Endodermal cell (in vitro differentiated cells): ENCODE data around the gene TMEM138. TPM values are rescaled to one million over a fixed set of nuclear protein-coding genes. Genes with fewer than 3 reads are reported as not detected.

Experiments
- DNase-seq: peaks from one replicate; pipeline ENCODE4 v3.0.0-alpha.2; 2017
- H3K27ac ChIP-seq: 2 replicates; pipeline ENCODE4 v1.5.1; 2013; ENCODE audit warnings: mild to moderate bottlenecking, low read depth, low read length, moderate library complexity
- H3K27me3 ChIP-seq: 2 replicates; pipeline ENCODE4 v1.6.1; 2013; ENCODE audit warnings: mild to moderate bottlenecking, low read length, moderate library complexity; ENCODE audit not compliant: insufficient read depth, control insufficient read depth, poor library complexity, severe bottlenecking
- H3K36me3 ChIP-seq: 2 replicates; pipeline ENCODE4 v1.7.0; 2013; ENCODE audit warnings: mild to moderate bottlenecking, low read length, moderate library complexity; ENCODE audit not compliant: control insufficient read depth, insufficient read depth
- H3K4me1 ChIP-seq: one replicate; pipeline ENCODE4 v1.7.0; 2013; ENCODE audit warnings: low read length; ENCODE audit not compliant: control insufficient read depth, insufficient read depth
- H3K4me3 ChIP-seq: 2 replicates; pipeline ENCODE4 v1.5.1; 2013; ENCODE audit warnings: mild to moderate bottlenecking, low read length, moderate library complexity
- H3K9ac ChIP-seq: 2 replicates; pipeline ENCODE4 v1.6.1; 2013; ENCODE audit warnings: mild to moderate bottlenecking, low read length, moderate library complexity; ENCODE audit not compliant: poor library complexity, severe bottlenecking; ENCODE audit errors: extremely low read depth
- H3K9me3 ChIP-seq: 2 replicates; pipeline ENCODE4 v1.6.1; 2013; ENCODE audit warnings: mild to moderate bottlenecking, low read length, moderate library complexity; ENCODE audit not compliant: control insufficient read depth
- H3K27ac Mint-ChIP-seq: 2 replicates; pipeline ENCODE4 v1.8.0; 2020; ENCODE audit warnings: mixed read lengths
- H3K27me3 Mint-ChIP-seq: 2 replicates; pipeline ENCODE4 v1.8.0; 2021; ENCODE audit warnings: mild to moderate bottlenecking, mixed read lengths; ENCODE audit not compliant: insufficient read depth
- H3K36me3 Mint-ChIP-seq: 2 replicates; pipeline ENCODE4 v1.8.0; 2020; ENCODE audit warnings: low read depth, mixed read lengths
- H3K4me1 Mint-ChIP-seq: 2 replicates; pipeline ENCODE4 v1.8.0; 2020; ENCODE audit warnings: mixed read lengths
- H3K4me3 Mint-ChIP-seq: 2 replicates; pipeline ENCODE4 v1.8.0; 2020; ENCODE audit warnings: mild to moderate bottlenecking, moderate library complexity, mixed read lengths
- H3K9me3 Mint-ChIP-seq: 2 replicates; pipeline ENCODE4 v1.8.0; 2020; ENCODE audit warnings: mild to moderate bottlenecking, mixed read lengths
- CTCF ChIP-seq: fragments of 200-600 bp; sonication (generic); conservative IDR thresholded peaks from 2 replicates; pipeline ENCODE4 v1.5.0; 2021; ENCODE audit warnings: antibody characterized with exemption, mild to moderate bottlenecking
- WGBS, 2 experiments: methylation state at CpG; one replicate each; pipeline versions ENCODE4 v1.1.5 to v1.1.7; 2013; ENCODE audit warnings: missing lambda C conversion rate in 2 of 2, mixed read lengths in 1 of 2; ENCODE audit not compliant: insufficient coverage in 1 of 2, insufficient read length in 1 of 2; 5-methylcytosine and 5-hydroxymethylcytosine counted together
- total RNA-seq, 2 donors: library from RNA; stranded (reverse); fragmentation: NEBNext Ultra II Directional in 1 of 2; extraction: Animal tissue kit (Norgen Biotek cat#: 25700) in 1 of 2; gene quantifications; 2 replicates in 1 of 2; 3 replicates in 1 of 2; pipeline ENCODE4 v1.2.1, GENCODE V29; 2021

Gene TMEM138
- total RNA-seq, 2 donors from 2014 or later = 26.5 to 29.3 TPM

GRCh38 chr11:61357894-61358239 lies 4.3 kb upstream of the TMEM138 start:
- no peaks in the 10 kb centered on the region for H3K4me1 ChIP-seq
- peaks cover 5% of the 10 kb centered on the region for H3K36me3 Mint-ChIP-seq
- no peak overlapping the region for H3K4me3 ChIP-seq
- H3K27ac Mint-ChIP-seq = peak overlapping the region; percentile 32
- no peak for TF ChIP-seq CTCF
- H3K4me3 Mint-ChIP-seq = no peak overlapping the region
- no peaks in the 10 kb centered on the region for H3K36me3 ChIP-seq
- 96 to 100% methylated on average over 6 of the region's 6 CpGs for WGBS, 2 experiments
- no peaks in the 10 kb centered on the region for H3K9me3 ChIP-seq
- no peaks in the 10 kb centered on the region for H3K9me3 Mint-ChIP-seq
- no peak for DNase-seq
- no peaks in the 10 kb centered on the region for H3K27me3 Mint-ChIP-seq
- H3K9ac ChIP-seq = no peak overlapping the region
- no peak overlapping the region for H3K27ac ChIP-seq
- peaks cover 3% of the 10 kb centered on the region for H3K4me1 Mint-ChIP-seq
- H3K27me3 ChIP-seq = no peaks in the 10 kb centered on the region

- DNase-seq = no peak
These were observed 3.6 kb upstream of the TMEM138 start for GRCh38 chr11:61358566-61358965.

GRCh38 chr11:61359516-61359915 lies 2.7 kb upstream of the TMEM138 start:
- no peak overlapping the region for H3K4me3 Mint-ChIP-seq

More at GRCh38 chr11:61358566-61358965, 3.6 kb upstream of the TMEM138 start:
- no peaks in the 10 kb centered on the region for H3K9me3 ChIP-seq
- Mint-ChIP-seq H3K4me3 (no peak overlapping the region), H3K36me3 (peaks cover 3% of the 10 kb centered on the region), H3K27ac (no peak overlapping the region), H3K27me3 (no peaks in the 10 kb centered on the region), H3K4me1 (peaks cover 4% of the 10 kb centered on the region), H3K9me3 (no peaks in the 10 kb centered on the region)
- H3K9ac ChIP-seq = no peak overlapping the region
- no peaks in the 10 kb centered on the region for H3K4me1 ChIP-seq
- no peak overlapping the region for H3K27ac ChIP-seq
- TF ChIP-seq CTCF = no peak
- H3K27me3 ChIP-seq = no peaks in the 10 kb centered on the region
- H3K4me3 ChIP-seq = no peak overlapping the region
- 82 to 96% methylated on average over 6 to 9 of the region's 11 CpGs for WGBS, 2 experiments
- H3K36me3 ChIP-seq = peaks cover 3% of the 10 kb centered on the region

More at GRCh38 chr11:61359516-61359915, 2.7 kb upstream of the TMEM138 start:
- no peak for DNase-seq
- Histone ChIP-seq H3K36me3 (peaks cover 13% of the 10 kb centered on the region), H3K4me3 (no peak overlapping the region), H3K9ac (no peak overlapping the region), H3K4me1 (no peaks in the 10 kb centered on the region), H3K27me3 (no peaks in the 10 kb centered on the region), H3K9me3 (no peaks in the 10 kb centered on the region), H3K27ac (no peak overlapping the region)
- Mint-ChIP-seq H3K9me3 (no peaks in the 10 kb centered on the region), H3K27ac (no peak overlapping the region), H3K36me3 (peaks cover 12% of the 10 kb centered on the region), H3K27me3 (no peaks in the 10 kb centered on the region), H3K4me1 (peaks cover 6% of the 10 kb centered on the region)
- WGBS, 2 experiments = 91 to 95% methylated on average over 6 of the region's 6 CpGs
- TF ChIP-seq CTCF = no peak
